Activated naive CD8-positive, alpha-beta T cell treated with anti-CD3 and anti-CD28 coated beads, Interleukin-2, amount 50 U/mL, for 16 hours (primary cell): ENCODE data around the gene PTRHD1.
"Not testable (repeated sequence)": the region's sequence is repeated elsewhere in the genome, so short reads cannot be mapped to it uniquely, and the experiment has no call there.

Experiments
- DNase-seq: peaks from one replicate; pipeline ENCODE4 v3.0.0-alpha.2; 2020; ENCODE audit warnings: low read depth, low spot score

PTRHD1 gene

DNA sequence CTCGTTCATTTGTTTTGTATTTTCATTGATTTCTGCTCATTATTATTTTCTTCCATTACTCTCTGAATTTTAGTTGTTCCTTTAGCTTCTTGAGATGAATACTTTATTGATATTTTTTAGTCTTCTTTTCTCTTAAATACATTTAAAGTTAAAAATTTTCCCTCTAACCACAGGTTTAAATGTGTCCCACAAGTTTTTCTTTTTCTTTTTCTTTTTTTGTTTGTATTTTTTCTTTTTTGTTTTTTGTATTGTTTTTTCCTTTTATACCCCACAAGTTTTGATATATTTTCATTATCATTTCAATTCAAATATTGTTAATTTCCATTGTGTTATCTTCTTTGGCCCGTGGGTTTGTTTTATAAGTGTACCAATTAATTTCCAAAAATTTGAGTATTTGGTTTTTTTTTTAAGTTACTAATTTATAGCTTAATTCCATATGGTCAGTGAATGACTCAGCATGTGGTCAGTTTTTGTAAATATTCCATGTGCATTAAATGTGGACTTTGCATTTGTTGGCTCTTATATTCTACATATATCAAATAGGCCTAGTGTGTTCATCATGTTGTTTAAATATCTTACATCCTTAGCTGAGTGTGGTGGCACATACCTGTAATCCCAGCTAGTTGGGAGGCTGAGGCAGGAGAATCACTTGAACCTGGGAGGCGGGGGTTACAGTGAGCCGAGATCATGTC, 16.3 kb upstream of the PTRHD1 start:
- no peak for DNase-seq

DNA sequence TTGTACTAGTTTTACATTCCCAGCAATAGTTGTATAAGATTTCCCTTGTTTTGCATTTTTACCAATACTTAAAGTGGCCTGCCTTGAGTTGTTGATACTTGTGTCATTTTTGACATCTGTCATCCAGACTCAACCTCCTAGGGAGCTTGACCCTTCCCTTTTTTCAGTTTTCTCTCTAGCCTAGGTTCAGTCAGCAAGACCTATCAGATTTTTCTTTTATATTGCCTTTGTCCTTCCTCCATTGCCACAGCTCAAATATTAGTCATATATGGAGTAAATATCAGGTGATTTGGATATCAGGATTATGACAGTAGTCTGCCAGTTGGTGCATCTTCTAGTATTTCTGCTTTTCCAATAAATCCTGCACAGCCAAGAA, 13.5 kb upstream of the PTRHD1 start:
- DNase-seq = no peak

DNA sequence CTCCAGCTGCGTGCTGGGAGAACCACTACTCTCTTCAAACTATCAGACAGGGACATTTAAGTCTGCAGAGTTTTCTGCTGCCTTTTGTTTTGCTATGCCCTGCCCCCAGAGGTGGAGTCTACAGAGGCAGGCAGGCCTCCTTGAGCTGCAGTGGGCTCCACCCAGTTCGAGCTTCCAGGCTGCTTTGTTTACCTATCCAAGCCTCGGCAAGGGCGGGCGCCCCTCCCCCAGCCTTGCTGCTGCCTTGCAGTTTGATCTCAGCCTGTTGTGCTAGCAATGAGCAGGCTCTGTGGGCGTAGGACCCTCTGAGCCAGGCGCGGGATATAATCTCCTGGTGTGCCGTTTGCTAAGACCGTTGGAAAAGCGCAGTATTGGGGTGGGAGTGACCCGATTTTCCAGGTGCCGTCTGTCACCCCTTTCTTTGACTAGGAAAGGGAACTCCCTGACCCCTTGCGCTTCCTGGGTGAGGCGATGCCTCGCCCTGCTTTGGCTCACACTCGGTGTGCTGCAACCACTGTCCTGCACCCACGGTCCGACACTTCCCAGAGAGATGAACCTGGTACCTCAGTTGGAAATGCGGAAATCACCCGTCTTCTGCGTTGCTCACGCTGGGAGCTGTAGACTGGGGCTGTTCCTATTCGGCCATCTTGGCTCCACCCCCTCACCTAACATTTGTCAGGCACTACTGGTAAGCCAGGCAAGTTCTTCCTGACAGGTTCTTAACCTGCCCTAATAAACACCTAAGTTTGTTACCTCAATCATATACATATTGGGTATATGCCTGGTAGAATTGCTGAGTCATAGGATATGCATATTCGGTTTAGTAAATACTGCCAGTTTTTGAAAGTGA, 12.8 kb upstream of the PTRHD1 start:
- not testable (repeated sequence) for DNase-seq

DNA sequence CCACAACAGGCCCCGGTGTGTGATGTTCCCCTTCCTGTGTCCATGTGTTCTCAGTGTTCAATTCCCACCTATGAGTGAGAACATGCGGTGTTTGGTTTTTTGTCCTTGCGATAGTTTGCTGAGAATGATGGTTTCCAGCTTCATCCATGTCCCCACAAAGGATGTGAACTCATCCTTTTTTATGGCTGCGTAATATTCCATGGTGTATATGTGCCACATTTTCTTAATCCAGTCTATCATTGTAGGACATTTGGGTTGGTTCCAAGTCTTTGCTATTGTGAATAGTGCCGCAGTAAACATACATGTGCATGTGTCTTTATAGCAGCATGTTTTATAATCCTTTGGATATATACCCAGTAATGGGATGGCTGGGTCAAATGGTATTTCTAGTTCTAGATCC, 7.3 kb upstream of the PTRHD1 start:
- DNase-seq = not testable (repeated sequence)

DNA sequence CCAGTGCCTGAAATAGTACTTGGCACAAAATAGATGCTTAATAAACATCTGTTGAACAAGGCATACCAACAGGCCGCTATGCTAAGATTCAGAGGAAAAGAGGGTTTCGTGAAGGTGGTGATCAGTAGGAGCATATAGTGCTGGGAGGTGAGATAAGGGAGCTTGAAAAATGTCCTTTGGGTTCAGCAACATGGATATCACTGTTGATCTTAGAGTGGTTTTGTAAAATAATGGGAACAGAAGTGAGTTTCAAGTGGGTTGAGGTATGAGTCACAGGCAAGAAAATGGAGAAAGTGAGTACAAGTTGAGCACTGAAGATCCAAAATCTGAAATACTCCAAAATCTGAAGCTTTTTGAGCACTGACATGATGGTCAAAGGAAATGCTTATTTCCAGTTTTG, 4.5 kb upstream of the PTRHD1 start:
- no peak for DNase-seq

DNA sequence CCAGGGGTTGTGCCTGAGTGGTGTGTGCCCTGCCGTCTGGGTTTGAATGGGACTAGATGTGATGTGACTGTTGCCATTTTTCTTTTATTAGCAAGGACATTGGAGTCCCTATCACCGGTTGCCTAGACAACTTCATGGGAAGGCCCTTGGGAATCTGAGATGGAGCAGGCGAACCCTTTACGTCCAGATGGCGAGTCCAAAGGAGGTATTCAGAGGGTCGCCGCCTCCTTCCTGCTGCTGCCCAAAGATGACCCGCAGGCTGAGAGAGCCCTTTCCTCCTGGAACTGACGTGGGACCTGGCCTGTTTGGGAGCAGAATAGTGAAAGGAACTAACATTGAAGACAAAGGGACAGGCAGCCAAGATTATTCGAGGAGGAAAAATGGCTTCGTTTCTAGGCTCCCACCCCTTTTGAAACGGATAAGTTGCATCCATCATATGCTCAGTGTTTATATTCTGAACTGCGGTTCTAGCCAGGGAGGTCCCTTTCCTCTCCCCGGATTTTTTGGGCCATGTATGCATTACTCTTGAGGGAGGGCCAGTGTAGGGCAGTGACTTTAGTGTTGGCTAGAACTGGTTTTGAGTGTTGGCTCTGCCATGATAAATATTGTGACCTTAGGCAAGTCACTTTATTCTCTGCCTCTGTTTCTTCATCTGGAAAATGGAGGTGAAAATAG, 707 bp upstream of the PTRHD1 start:
- DNase-seq = no peak

DNA sequence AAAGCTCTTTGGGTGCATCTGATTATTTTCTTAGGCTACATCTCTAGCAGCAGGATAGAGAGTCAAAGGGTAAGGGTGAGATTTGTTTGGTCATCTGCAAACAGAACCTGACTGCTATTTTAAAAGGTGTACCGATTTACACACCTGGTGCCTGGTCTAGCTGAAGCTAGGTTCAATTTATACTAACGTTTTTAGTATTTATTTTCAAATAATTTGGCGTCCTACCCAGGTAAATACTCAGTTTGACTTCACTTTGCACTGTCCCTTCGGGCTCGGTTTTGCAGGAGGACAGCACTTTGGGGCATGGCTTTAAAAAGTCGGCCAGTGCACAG, 683 bp downstream of the PTRHD1 start:
- no peak for DNase-seq

DNA sequence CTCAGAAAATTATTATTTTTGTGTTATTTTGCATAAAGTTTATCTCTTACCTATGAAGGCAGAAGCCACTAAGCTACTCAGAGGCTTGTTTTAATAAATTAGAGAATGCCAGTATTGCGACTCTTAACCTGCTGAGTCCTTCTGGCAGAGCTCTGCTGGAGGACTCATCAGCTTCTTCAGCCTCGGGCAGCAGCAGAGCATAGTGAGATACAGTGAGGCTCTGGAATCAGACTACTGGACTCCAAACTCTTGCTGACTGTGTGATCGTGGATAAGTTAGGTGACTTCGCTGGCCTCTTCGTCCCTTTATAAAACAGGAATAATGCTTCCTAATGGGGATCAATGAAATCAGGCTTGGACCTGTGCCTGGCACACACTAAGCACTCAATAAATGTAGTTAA, 1.7 kb downstream of the PTRHD1 start:
- DNase-seq = no peak

DNA sequence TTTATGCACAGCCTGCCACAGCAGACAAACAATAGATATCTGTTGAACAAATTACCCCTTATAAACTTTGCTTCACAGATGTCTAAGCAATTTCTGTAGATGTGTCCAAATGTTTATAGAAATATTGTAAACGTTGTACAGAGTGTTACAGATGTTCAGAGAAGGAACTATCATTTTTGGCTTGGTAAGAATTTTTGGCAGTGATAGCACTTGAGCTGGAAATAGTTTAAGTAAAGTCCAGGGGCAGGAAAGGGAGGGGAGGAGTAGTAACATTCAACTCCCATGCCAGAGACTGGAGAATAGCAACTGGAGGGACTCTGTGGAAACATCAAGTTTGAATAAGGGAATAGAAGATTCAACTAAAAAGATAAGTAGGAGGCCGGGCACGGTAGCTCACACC, 4.4 kb downstream of the PTRHD1 start:
- DNase-seq = no peak

DNA sequence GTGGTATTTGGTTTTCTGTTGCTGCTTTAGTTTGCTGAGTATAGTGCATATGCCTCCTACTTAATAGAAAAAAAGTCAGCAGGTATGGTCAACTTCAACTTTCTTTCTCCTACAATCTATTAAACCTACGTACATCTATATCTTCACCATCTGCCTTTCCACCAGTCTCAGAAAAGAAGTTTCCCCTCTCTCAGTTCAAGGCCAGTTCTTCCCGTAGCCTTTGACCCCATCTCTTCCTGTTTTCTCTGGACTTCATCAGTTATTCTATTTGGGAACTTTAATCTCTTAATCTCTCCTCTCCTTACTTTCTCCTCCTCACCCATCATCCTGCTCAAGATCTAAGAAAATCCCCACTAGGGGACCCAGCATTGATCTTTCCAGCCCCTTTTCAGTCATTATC, 5.7 kb downstream of the PTRHD1 start:
- no peak for DNase-seq

DNA sequence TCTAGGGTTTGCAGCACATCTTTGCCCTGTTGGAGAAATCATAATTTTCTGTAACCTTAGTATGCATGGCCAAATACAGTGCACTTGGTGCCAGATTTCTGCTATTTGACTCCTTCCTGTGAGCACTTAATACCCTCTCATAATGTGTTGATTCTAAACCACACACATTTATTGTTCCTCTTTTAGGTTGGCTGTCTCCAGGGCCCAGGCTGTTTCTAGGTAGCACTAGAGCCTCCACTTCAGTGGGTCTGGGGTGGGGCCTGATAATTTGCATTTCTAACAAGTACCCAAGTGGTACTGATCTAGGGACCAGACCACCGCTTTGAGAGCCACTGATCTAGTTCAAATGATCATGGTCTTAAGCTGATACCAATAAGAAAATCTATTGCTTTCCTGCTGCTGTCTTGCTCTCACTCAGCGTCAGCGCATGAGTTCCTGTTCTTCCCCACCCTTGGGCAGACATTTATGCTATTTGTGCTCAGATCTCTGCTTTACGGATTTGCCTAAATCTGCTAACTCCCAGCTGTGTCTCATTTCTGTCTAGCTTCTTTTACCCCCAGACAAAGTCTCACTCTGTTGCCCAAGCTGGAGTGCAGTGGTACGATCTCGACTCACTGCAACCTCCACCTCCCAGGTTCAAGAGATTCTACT, 7.4 kb downstream of the PTRHD1 start:
- no peak for DNase-seq

DNA sequence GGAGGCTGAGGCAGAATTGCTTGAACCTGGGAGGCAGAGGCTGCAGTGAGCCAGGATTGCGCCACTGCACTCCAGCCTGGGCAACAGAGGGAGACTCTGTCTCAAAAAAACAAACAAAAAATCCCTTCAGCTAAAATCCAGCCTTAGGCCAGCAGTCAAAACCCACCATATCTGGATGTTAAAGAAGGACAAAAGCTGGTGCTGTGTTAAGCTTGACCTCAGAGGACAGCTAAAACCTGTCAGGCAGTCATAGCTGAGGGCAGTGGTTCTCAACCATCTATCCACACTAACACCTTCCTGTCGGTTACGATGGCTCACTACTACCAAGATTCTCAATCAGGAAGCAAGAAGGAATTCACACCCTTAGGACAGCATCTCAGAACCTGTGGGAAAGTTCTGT, 9.6 kb downstream of the PTRHD1 start:
- no peak for DNase-seq

DNA sequence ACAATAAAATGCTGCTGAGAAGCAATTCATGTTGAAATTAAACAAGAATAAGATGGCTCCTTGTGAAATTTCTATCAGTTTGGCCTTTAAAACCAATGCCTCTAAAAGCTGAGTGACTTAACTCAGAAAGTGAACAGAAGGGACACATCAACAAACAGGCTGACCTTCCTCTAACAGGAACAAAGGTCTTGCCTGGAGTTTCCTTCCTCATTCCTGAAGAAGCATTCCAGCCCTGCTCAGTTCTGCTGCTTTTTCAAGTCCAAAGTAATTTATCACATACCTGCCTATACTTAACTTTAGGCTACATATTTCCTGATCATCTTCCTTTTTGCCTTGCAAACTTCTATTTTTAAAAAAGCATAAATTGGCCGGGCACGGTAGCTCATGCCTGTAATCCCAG, 14.1 kb downstream of the PTRHD1 start:
- DNase-seq = no peak

DNA sequence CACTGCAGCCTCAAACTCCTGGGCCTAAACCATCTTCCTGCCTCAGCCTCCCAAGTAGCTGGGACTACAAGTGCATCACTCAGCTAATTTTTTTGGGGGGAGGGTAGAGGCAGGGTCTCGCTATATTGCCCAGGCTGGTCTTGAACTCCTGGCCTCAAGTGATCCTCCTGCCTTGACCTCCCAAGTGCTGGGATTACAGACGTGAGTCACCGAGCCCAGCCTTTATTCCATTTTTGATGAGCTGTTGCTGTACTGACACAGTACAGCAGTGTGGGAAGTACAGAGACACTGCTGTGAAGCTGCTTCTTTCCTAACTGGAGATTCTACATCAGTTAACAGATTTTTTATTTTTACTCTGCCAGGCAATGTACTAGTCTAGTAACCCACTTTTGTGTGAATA, 18.8 kb downstream of the PTRHD1 start:
- no peak for DNase-seq

DNA sequence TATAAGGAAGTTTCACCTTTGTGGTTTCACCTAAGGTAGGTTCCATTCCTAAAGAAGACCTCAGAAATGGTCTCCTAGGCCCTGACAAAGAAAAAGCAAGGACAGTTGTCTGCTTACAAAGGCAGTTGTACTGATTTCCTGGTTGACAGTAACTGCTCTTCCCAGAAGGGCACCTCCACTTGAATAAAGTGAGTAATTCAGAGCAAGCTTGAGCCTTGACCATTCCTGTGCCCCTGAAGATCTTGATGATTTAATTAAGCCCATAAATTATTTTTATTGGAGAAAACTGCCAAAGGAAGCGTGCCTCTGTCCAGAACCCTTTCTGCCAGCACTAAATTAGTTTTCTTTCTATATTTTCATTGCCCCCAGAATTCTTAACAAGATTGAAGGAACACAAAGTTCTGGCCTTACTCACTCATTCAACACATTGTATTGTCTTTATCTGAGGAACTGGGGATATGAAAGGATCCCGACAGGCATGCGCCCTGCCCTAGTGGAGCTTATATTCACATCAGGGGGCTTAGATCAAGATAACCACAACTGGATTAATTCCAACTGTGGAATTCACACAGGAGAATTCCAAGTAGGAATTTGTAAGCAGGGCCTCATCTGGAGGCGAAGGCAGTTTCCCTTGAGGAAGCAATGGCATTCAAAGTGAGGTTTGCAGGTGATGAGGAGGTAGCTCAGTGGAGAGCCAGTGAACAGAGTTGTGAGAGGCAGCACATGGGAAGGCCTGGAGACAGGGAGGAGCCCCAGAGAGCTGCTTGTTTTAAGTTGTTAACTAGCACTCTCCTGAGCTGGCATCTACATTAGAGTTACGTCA, 21.2 kb downstream of the PTRHD1 start:
- no peak for DNase-seq

DNA sequence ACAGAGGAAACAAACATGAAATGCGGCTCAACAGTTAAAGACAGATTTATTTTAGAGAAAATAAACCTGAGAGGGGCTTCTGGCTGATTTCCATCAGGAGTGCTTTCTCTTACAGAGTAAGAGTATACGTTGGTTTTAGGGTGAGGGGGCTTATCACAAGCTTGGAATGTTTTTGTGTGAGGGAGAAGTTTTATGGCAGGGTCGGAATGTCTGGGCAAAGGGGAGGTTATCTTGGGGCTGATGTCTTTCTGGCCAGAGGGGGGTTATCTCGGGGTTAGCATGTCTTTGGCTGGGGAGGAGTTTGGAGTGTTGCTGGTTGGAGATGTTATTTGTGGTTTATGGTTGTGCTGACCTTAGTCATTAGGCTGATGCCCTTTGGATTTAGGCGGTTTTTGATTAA, 22.1 kb downstream of the PTRHD1 start:
- DNase-seq = no peak

DNA sequence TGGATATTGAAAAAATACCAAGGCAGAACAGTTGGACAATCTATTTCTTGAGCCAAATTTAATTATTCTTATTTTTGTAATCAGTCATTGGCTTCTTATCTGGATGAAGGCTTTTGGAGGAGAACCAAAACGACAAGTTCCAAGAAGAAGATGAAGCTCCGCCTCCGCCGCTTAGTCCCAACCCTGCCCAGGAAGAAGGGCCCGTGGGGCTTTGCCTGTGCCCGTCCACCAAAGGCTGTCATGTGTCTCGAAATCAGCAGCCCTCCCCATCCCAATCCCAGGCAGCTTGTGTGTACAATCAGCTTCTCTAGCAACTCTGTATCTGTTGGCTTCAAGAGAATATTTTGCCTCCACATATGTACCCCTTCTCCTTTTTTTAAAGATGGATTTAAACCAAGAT, 24.6 kb downstream of the PTRHD1 start:
- no peak for DNase-seq

DNA sequence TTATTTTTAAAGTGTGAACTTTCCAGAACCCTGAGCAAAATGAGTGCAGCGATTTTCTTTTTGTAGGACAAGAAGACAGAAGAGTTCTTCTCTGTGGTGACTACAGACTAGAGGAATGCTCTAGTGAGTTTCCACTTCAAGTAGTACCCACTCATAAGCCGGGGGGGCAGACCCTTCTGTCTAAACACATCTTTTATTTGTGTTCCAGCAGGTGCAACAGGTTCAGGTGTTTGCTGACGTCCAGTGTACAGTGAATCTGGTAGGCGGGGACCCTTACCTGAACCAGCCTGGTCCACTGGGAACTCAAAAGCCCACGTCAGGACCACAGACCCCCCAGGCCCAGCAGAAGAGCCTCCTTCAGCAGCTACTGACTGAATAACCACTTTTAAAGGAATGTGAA, 25.2 kb downstream of the PTRHD1 start:
- no peak for DNase-seq

DNA sequence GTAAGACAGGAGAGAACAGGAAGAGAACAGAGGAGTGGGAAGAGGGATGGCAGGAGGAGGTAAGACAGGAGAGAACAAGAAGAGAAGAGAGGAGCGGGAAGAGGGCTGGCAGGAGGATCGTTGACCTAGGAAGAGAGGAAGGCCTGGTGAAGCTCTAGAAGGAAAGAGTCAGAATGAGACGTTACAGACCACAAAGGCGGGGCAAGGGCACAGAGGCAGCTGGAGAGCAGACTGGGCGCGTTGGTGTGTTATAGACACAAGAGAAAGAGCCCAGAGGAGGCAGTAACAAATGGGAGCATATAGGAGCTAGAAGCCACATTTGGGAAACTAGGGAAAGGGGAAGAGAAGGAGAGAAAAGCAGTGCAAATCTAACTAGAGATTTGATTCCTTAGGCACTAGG, 26.6 kb downstream of the PTRHD1 start:
- no peak for DNase-seq

DNA sequence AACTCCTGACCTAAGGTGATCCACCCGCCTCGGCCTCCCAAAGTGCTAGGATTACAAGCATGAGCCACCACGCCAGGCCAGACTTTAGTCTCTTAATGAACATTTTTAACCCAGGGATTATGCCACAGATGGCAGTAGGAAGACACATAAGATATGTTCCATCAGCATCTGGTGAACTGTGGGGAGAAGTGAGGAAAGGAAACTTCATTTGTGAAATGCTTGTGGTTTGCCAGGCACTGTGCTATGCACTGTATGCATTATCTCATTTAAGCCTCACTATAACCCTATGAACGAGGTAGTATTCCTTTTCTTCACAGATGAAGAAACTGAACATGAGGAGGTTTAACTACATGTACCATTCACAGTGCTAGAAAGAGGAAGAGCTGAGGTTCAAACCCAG, 29.3 kb downstream of the PTRHD1 start:
- no peak for DNase-seq

DNA sequence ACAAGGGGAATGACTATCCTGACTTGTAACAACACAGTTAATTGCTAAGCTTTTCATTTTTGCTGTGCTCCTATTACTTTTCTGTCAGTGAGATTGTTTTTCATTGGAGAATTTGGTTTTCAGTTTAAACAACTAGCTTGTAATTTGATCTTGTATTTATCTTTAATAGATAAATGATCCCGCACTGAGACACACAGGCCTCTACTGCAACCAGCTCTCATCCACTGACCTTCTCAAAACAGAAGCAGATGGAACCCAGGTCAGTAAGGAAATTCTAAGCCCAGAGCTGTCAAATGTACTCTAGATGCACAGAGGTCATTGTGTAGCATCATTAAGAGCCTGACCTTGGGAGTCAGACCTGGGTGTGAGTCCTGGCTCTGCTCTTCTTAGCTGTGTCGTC, 30.7 kb downstream of the PTRHD1 start:
- no peak for DNase-seq

DNA sequence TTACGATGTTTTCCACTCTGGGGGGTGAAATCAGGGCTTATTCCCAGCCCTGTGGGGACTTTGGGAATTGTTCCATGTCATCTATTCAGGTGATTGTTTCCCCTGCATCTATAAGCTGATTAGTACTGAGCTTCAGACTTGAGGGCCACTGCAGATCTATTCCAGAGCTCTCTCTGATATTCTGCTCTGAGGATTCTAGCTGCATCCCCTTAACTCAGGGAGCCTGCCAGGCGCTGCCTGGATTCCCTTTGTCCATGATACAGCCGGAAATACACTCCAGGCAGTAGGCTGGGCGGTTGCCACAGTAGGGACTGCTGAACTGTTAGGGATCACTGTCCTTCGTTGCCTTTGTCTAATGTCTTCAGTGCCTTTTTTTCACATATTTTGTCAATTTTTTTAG, 31.3 kb downstream of the PTRHD1 start:
- DNase-seq = no peak
